H9 (cell line): ENCODE measurements around the gene PLA2G15. TPM values are rescaled to one million over a fixed set of nuclear protein-coding genes. Genes with fewer than 3 reads are reported as not detected.

ENCODE experiments used
- DNase-seq: peaks from one replicate; pipeline ENCODE4 v3.0.0-alpha.2; 2017
- H2AFZ ChIP-seq: one replicate; pipeline ENCODE4 v1.6.1; 2013; ENCODE audit warnings: mild to moderate bottlenecking, low read length, control low read depth, moderate library complexity
- H2AK5ac ChIP-seq: 2 replicates; pipeline ENCODE4 v1.6.1; 2013; ENCODE audit warnings: low read length, control low read depth, mixed read lengths; ENCODE audit not compliant: insufficient read length
- H2BK120ac ChIP-seq: one replicate; pipeline ENCODE4 v1.6.1; 2013; ENCODE audit warnings: low read depth, mild to moderate bottlenecking, low read length, control low read depth, inconsistent platforms; ENCODE audit not compliant: poor library complexity, severe bottlenecking
- H2BK12ac ChIP-seq: 2 replicates; pipeline ENCODE4 v1.6.1; 2013; ENCODE audit warnings: low read length, control low read depth, mixed read lengths, low read depth; ENCODE audit not compliant: insufficient read length
- H2BK15ac ChIP-seq: 2 replicates; pipeline ENCODE4 v1.6.1; 2013; ENCODE audit warnings: low read depth, low read length, control low read depth
- H2BK20ac ChIP-seq: one replicate; pipeline ENCODE4 v1.6.1; 2013; ENCODE audit warnings: low read depth, mild to moderate bottlenecking, low read length, control low read depth, inconsistent platforms; ENCODE audit not compliant: poor library complexity, severe bottlenecking
- H2BK5ac ChIP-seq: 2 replicates; pipeline ENCODE4 v1.6.1; 2013; ENCODE audit warnings: low read length, control low read depth, mixed read lengths; ENCODE audit not compliant: insufficient read length
- H3K14ac ChIP-seq: 2 replicates; pipeline ENCODE4 v1.6.1; 2013; ENCODE audit warnings: low read length, control low read depth; ENCODE audit not compliant: insufficient read depth
- H3K18ac ChIP-seq: 2 replicates; pipeline ENCODE4 v1.6.1; 2013; ENCODE audit warnings: low read depth, mild to moderate bottlenecking, mixed read lengths, low read length, control low read depth; ENCODE audit not compliant: insufficient read length
- H3K23ac ChIP-seq: 2 replicates; pipeline ENCODE4 v1.6.1; 2013; ENCODE audit warnings: low read length, control low read depth, mixed read lengths, low read depth; ENCODE audit not compliant: insufficient read length
- H3K23me2 ChIP-seq: 2 replicates; pipeline ENCODE4 v1.6.1; 2013; ENCODE audit warnings: low read depth, mild to moderate bottlenecking, mixed read lengths, low read length, control low read depth; ENCODE audit not compliant: insufficient read length, poor library complexity, severe bottlenecking
- H3K27ac ChIP-seq: 2 replicates; pipeline ENCODE4 v1.5.1; 2013; ENCODE audit warnings: low read length, control low read depth, mixed read lengths, low read depth; ENCODE audit not compliant: insufficient read length
- H3K27me3 ChIP-seq: 2 replicates; pipeline ENCODE4 v1.6.1; 2013; ENCODE audit warnings: low read length, control low read depth, inconsistent platforms; ENCODE audit not compliant: insufficient read depth
- H3K4ac ChIP-seq: 2 replicates; pipeline ENCODE4 v1.6.1; 2013; ENCODE audit warnings: low read depth, mild to moderate bottlenecking, control low read depth, inconsistent platforms, low read length, moderate library complexity
- H3K4me1 ChIP-seq: 2 replicates; pipeline ENCODE4 v1.6.1; 2013; ENCODE audit warnings: low read length, control low read depth, inconsistent platforms; ENCODE audit not compliant: insufficient read depth
- H3K4me2 ChIP-seq: 2 replicates; pipeline ENCODE4 v1.6.1; 2013; ENCODE audit warnings: low read length, control low read depth, mixed read lengths; ENCODE audit not compliant: insufficient read length, insufficient read depth
- H3K56ac ChIP-seq: 2 replicates; pipeline ENCODE4 v1.6.1; 2013; ENCODE audit warnings: low read depth, mild to moderate bottlenecking, mixed read lengths, low read length, control low read depth; ENCODE audit not compliant: insufficient read length
- H3K79me1 ChIP-seq: 2 replicates; pipeline ENCODE4 v1.6.1; 2013; ENCODE audit warnings: low read depth, mild to moderate bottlenecking, moderate library complexity, low read length, control low read depth, inconsistent platforms; ENCODE audit not compliant: insufficient read depth, poor library complexity, severe bottlenecking
- H3K79me2 ChIP-seq: 2 replicates; pipeline ENCODE4 v1.6.1; 2013; ENCODE audit warnings: low read length, control low read depth, inconsistent platforms; ENCODE audit not compliant: insufficient read depth
- H3K9ac ChIP-seq: 2 replicates; pipeline ENCODE4 v1.6.1; 2013; ENCODE audit warnings: low read length, control low read depth, mixed read lengths; ENCODE audit not compliant: insufficient read length; ENCODE audit errors: extremely low read depth
- H3K9me3 ChIP-seq: one replicate; pipeline ENCODE4 v1.6.1; 2013; ENCODE audit warnings: low read depth, low read length, inconsistent platforms; ENCODE audit not compliant: control insufficient read depth
- H3T11ph ChIP-seq: one replicate; pipeline ENCODE4 v1.6.1; 2013; ENCODE audit warnings: mild to moderate bottlenecking, low read length, control low read depth, inconsistent platforms
- H4K20me1 ChIP-seq: one replicate; pipeline ENCODE4 v1.6.1; 2013; ENCODE audit not compliant: control insufficient read depth, insufficient read length, insufficient read depth
- H4K5ac ChIP-seq: 2 replicates; pipeline ENCODE4 v1.6.1; 2013; ENCODE audit warnings: low read depth, mild to moderate bottlenecking, mixed read lengths, low read length, control low read depth; ENCODE audit not compliant: insufficient read length
- H4K8ac ChIP-seq: replicated peaks from 2 replicates; pipeline ENCODE4 v1.6.1; 2013; ENCODE audit warnings: low read length, control low read depth, mixed read lengths, low read depth; ENCODE audit not compliant: insufficient read length
- H4K91ac ChIP-seq: 2 replicates; pipeline ENCODE4 v1.6.1; 2013; ENCODE audit warnings: low read depth, mild to moderate bottlenecking, moderate library complexity, mixed read lengths, low read length, control low read depth; ENCODE audit not compliant: insufficient read length
- H3K27ac Mint-ChIP-seq, 3 experiments: 2 replicates in 2 of 3; 3 replicates in 1 of 3; pipeline ENCODE4 v1.8.0; 2020 to 2021; ENCODE audit warnings: mixed read lengths in 3 of 3, mild to moderate bottlenecking in 1 of 3, moderate library complexity in 1 of 3
- H3K27me3 Mint-ChIP-seq: 2 replicates; pipeline ENCODE4 v1.8.0; 2021; ENCODE audit warnings: low read depth, mild to moderate bottlenecking, moderate library complexity, mixed read lengths
- H3K36me3 Mint-ChIP-seq, 3 experiments: 2 replicates in 2 of 3; 3 replicates in 1 of 3; pipeline ENCODE4 v1.8.0; 2020 to 2021; ENCODE audit warnings: low read depth in 3 of 3, mixed read lengths in 3 of 3; ENCODE audit not compliant: insufficient read depth in 1 of 3
- H3K4me1 Mint-ChIP-seq, 2 experiments: 2 replicates each; pipeline ENCODE4 v1.8.0; 2020; ENCODE audit warnings: mixed read lengths in 2 of 2
- H3K4me3 Mint-ChIP-seq, 2 experiments: 2 replicates in 1 of 2; 3 replicates in 1 of 2; pipeline ENCODE4 v1.8.0; 2020 to 2021; ENCODE audit warnings: mild to moderate bottlenecking in 2 of 2, mixed read lengths in 2 of 2, moderate library complexity in 1 of 2
- H3K9me3 Mint-ChIP-seq, 2 experiments: 2 replicates in 1 of 2; 3 replicates in 1 of 2; pipeline ENCODE4 v1.8.0; 2020; ENCODE audit warnings: mild to moderate bottlenecking in 2 of 2, mixed read lengths in 2 of 2, moderate library complexity in 1 of 2
- CTCF ChIP-seq: fragments of 200-600 bp; sonication (generic); conservative IDR thresholded peaks from 3 replicates; pipeline ENCODE4 v1.8.0; 2021; ENCODE audit warnings: antibody characterized with exemption, mild to moderate bottlenecking
- WGBS: extraction: QIAGEN DNeasy Blood & Tissue Kit; methylation state at CpG from one replicate; pipeline ENCODE4 v1.1.7; 2013; ENCODE audit warnings: missing lambda C conversion rate, low lambda C conversion rate, mixed read lengths; ENCODE audit not compliant: insufficient read length; ENCODE audit errors: extremely low coverage; 5-methylcytosine and 5-hydroxymethylcytosine counted together
- total RNA-seq: library from RNA; stranded (reverse); gene quantifications from 2 replicates; pipeline ENCODE4 v1.2.1, GENCODE V29; 2021

The PLA2G15 gene
- total RNA-seq, 1 experiment from 2014 or later, result 11.0 TPM

DNA sequence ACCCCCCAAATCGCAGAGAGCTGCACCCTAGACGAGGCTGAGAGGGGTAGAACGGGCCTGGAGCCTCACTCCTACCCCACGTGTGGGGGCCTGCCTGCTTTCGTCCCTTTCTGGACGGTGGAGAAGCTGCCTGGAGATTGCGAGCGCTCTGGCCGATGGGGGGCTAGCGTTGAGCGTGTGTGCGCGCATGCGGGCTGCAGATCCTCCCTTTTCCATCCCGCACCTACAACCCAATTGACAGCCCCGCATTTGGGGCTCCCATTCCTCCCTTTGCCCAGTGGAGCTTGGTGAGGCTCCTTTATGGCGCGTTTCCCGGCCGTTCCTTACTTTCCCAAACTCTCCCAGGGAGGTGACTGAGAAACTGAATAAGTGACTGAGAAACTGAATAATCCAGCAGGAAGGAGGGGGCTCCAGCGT lies 8.3 kb upstream of the PLA2G15 start:
- WGBS, result no CpG with 5 or more reads among the region's 21 CpGs

More for the DNA sequence above, 8.3 kb upstream of the PLA2G15 start:
- Histone ChIP-seq H4K8ac (no peak overlapping the region), H2BK120ac (no peak overlapping the region), H3K27me3 (no peaks in the 10 kb centered on the region), H3K4ac (no peak overlapping the region), H3K27ac (no peak overlapping the region), H2BK20ac (no peak overlapping the region), H2AFZ (no peak overlapping the region), H3K23ac (no peak overlapping the region), H4K5ac (no peak overlapping the region), H2BK12ac (no peak overlapping the region), H3K79me2 (no peaks in the 10 kb centered on the region; the same call in 1 of the 2 replicates), H3K18ac (peak overlapping the region; percentile 37), H3K9ac (peak overlapping the region; percentile 46), H3K14ac (peak overlapping the region; percentile 62), H2AK5ac (no peak overlapping the region), H2BK15ac (no peak overlapping the region), H3K56ac (no peak overlapping the region), H3K79me1 (no peaks in the 10 kb centered on the region), H3K9me3 (no peaks in the 10 kb centered on the region), H3T11ph (no peak overlapping the region), H4K91ac (peak overlapping the region; percentile 16), H2BK5ac (no peak overlapping the region), H3K23me2 (peaks cover 19% of the 10 kb centered on the region), H4K20me1 (no peaks in the 10 kb centered on the region), H3K4me2 (peak overlapping the region; percentile 69), H3K4me1 (no peaks in the 10 kb centered on the region; the same call in 1 of the 2 replicates)
- Mint-ChIP-seq H3K27ac (peak overlapping the region; percentile 93 to 99 (median 97)), H3K4me3 (peak overlapping the region; percentile 89 to 91), H3K4me1 (peaks cover 29 to 33% of the 10 kb centered on the region in 2 experiments), H3K36me3 (peaks cover 4 to 16% (median 16%) of the 10 kb centered on the region in 3 experiments; a peak in 6 of 7 replicates), H3K9me3 (no peaks in the 10 kb centered on the region; a peak in 1 of 5 replicates), H3K27me3 (peaks cover 6% of the 10 kb centered on the region)
- TF ChIP-seq CTCF, result no peak
- DNase-seq, result no peak
